Choroid plexus epithelial cell (primary cell): ENCODE results near the gene CCDC167.
A peak's percentile ranks its signal among the peaks of the same experiment; 100 is the strongest.

Experiments used
- DNase-seq: peaks from one replicate; pipeline ENCODE4 v3.0.0-alpha.2; 2010; ENCODE audit warnings: low read depth
- H3K4me3 ChIP-seq: 2 replicates; pipeline ENCODE4 v1.5.1; 2011; ENCODE audit warnings: low read depth, mild to moderate bottlenecking, control low read depth, low read length, moderate library complexity
- TF ChIP-seq, protein P1 (sequence below): conservative IDR thresholded peaks from 2 replicates; pipeline ENCODE4 v1.5.1; 2011; ENCODE audit warnings: low read depth, mild to moderate bottlenecking, control low read depth, inconsistent platforms, low read length, moderate library complexity

Gene CCDC167

DNA sequence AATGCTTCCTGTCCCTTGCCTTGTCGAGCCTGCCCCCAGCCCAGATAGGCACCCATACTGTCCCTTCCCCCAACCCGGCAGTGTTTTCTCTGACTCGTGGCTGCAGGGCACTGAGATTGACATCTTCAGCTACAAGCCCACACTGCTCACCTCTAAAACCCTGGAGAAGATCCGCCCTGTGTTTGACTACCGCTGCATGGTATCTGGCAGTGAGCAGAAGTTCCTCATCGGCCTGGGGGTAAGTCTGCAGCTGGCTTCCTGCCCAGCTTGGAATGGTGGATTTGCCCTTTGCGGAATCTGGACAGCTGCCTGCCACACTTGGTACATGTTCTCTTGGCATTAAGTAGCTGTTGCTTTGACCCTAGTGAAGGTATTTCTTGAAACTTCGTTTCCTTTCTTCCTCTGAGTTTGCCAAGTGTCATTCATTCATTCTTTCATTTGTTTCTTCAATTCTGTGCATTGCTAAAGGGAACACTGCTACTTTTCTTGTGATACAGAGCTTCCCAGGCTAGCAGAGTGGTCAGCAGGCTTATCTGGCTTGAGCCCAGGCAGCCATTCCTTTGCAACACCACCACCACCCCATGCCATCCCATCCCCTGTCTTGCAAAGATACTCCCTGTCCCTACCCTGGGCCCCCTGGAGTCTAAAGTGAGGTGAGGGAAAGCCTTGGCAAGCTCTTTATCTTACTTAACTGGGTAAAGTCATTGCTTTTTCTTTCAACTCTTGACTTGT is 26.2 kb downstream of the CCDC167 start:
- peak; percentile 13 for DNase-seq
- no peak overlapping the region for H3K4me3 ChIP-seq
- TF ChIP-seq, protein P1, sequence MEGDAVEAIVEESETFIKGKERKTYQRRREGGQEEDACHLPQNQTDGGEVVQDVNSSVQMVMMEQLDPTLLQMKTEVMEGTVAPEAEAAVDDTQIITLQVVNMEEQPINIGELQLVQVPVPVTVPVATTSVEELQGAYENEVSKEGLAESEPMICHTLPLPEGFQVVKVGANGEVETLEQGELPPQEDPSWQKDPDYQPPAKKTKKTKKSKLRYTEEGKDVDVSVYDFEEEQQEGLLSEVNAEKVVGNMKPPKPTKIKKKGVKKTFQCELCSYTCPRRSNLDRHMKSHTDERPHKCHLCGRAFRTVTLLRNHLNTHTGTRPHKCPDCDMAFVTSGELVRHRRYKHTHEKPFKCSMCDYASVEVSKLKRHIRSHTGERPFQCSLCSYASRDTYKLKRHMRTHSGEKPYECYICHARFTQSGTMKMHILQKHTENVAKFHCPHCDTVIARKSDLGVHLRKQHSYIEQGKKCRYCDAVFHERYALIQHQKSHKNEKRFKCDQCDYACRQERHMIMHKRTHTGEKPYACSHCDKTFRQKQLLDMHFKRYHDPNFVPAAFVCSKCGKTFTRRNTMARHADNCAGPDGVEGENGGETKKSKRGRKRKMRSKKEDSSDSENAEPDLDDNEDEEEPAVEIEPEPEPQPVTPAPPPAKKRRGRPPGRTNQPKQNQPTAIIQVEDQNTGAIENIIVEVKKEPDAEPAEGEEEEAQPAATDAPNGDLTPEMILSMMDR = no peak

DNA sequence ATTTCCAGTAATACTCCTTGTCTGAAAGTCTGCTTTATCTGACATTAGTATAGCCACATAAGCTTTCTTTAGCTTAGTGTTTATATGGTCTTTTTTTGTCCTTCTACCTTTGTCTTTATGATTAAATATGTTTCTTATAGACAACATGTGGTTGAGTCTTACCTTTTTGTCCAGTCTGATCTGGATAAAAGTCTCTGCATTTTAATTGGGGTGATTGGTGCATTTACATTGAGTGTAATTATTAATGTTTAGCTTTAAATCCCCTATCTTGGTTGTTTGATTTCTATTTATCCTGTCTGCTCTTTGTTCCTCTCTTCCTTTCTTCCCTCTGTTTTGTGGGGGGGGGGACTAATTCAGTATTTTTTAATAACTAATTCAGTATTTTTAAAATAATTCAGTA is 32.0 kb downstream of the CCDC167 start:
- TF ChIP-seq, protein P1 = no peak
- DNase-seq = no peak
- no peak overlapping the region for H3K4me3 ChIP-seq

DNA sequence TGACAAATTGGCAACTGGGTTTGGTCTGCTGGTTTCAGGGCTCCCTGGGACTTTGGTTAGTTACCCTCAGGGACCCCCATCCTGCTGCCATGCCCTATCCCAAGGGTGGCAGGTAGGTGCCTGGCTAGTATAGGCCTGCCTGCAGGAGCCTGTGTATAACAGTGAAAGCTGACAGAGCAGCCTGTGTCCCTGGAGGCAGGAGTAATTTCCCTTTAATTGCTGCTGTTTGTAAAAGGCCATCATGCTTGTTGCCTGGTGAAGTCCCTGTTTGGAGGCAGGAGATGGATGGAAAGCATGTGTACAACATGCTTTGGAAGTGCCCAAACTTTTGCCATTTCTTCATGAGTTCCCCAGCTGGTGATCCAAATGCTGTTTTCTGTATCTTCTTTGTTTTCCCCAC is 36.6 kb downstream of the CCDC167 start:
- no peak for DNase-seq
- H3K4me3 ChIP-seq = no peak overlapping the region
- TF ChIP-seq, protein P1 = no peak

DNA sequence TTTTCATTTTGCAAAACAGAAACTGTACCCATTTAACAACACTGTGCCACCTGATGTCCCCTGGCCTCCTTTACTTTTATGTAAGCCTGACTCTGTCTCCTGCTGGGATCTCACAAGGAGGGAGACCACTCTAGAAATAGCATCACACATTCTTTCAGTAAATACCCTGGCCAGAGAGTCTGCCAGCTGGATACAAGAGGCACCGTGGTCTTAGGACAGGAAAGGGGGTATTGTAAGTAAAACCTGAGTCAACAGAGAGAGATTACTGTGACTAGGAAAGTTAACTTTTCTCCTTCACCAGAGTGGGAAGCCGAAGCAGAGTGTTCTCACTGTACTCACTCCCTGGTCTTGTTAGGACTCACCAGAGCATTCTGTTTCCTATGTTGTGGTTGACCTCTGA is 38.9 kb downstream of the CCDC167 start:
- H3K4me3 ChIP-seq = no peak overlapping the region
- TF ChIP-seq, protein P1 = no peak
- DNase-seq = no peak

DNA sequence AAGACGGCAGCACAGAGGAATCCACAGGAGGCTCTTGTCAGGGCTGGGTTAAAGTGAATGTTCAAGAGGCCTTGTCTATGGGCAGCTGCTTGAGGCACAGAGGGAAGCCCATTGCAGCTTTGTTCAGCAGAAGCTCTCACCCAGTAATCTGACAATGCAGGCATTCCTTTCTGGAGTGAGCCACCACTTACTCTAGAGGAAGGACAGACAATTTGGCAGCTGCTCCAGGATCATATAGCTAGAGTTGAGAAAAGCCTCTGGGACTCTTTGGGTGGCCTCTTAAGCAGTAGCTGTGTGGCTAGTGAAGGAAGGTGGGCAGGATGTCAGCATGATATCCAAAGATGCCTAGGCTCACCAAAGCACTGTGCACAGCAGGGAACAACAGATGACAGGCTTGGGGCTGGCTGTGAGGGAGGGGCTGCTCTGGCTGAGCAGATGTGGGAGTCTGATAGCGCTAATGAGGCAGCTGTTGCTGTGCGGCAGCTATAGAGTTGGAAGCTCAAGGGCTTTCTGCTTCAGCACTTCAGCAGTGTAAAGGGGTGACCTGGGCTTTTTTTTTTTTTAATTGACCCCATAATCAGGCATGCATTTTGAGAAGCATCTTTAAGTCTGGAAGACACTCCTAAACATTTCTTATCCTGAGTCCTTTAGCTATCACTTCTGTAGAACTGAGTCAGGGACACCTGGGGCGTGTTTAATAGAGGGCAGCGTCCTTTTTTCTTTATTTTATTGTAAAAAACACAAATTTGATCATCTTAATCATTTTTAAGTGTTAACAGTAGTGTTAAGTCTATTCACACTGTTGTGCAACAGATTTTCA is 39.5 kb downstream of the CCDC167 start:
- TF ChIP-seq, protein P1 = no peak
- peak; percentile 23 for DNase-seq
- H3K4me3 ChIP-seq = no peak overlapping the region

DNA sequence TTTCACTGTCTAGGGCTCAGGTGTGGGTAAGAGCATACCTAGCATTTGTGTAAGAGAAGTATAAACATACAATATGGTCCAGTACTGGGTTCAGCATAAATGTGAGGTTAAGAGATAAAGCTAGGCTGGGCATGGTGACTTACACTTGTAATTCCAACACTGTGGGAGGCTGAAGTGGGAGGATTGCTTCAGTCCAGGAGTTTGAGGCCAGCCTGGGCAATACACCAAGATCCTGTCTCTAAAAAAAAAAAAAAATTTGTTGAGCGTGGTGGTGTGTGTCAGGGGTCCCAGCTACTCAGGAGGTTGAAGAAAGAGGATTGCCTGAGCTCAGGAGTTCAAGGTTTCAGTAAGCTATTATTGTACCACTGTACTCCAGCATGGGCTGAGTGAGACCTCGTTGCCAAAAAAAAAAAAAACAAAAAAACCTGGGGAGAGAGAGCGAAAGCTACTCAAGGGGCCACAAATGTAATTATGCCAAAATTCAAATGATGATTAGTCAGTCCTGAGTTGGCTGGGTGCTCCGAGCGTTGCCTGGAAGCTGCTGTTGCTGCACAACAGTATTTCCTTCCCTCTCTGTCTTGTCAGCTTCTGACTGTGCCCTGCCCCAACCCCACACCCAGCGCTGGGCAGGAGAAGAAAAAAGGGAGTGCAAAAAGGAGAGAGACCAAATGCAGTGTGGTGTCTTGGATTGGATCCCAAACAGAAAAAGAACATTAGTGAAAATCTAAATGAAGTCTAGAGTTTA is 42.7 kb downstream of the CCDC167 start:
- H3K4me3 ChIP-seq = no peak overlapping the region
- peak; percentile 56 for DNase-seq
- TF ChIP-seq, protein P1 = no peak
